Chondrocyte (in vitro differentiated cells): Measurements from ENCODE around the gene TAF6. TPM values are rescaled to one million over a fixed set of nuclear protein-coding genes. Genes with fewer than 3 reads are reported as not detected.

Experiments
- DNase-seq: peaks from one replicate; pipeline ENCODE4 v3.0.0; 2021; ENCODE audit warnings: mixed read lengths, low spot score
- H3K27ac Mint-ChIP-seq: one replicate; pipeline ENCODE4 v1.8.0; 2021; ENCODE audit warnings: mild to moderate bottlenecking, moderate library complexity, mixed read lengths; ENCODE audit not compliant: unreplicated experiment
- H3K27me3 Mint-ChIP-seq: 2 replicates; pipeline ENCODE4 v1.8.0; 2021; ENCODE audit warnings: low read depth, mixed read lengths
- H3K36me3 Mint-ChIP-seq: 2 replicates; pipeline ENCODE4 v1.8.0; 2021; ENCODE audit warnings: low read depth, mixed read lengths
- H3K4me1 Mint-ChIP-seq: 2 replicates; pipeline ENCODE4 v1.8.0; 2021; ENCODE audit warnings: low read depth, mild to moderate bottlenecking, mixed read lengths
- H3K4me3 Mint-ChIP-seq: one replicate; pipeline ENCODE4 v1.8.0; 2021; ENCODE audit warnings: mild to moderate bottlenecking, moderate library complexity, mixed read lengths; ENCODE audit not compliant: unreplicated experiment
- H3K9me3 Mint-ChIP-seq: 2 replicates; pipeline ENCODE4 v1.8.0; 2021; ENCODE audit warnings: low read depth, mixed read lengths
- long read RNA-seq: library from polyadenylated mRNA; stranded (forward); transcript quantifications from one replicate; pipeline ENCODE4 v2.0.0, GENCODE V29; 2021
- total RNA-seq: library from RNA; stranded (reverse); gene quantifications from 3 replicates; pipeline ENCODE4 v1.2.1, GENCODE V29; 2021
- TF ChIP-seq, protein P1 (sequence below): fragments of 200-600 bp; sonication (generic); IDR thresholded peaks from 2 replicates; pipeline ENCODE4 v1.5.0; 2021; ENCODE audit warnings: antibody characterized with exemption, mild to moderate bottlenecking, moderate library complexity

Gene TAF6
- total RNA-seq, result 53.5 to 58.5 TPM (median 54.9 TPM) in 3 replicates
- long read RNA-seq, transcript TAF6-211 (15 exons, 2,464 nt), result major isoform, 80 of 159 reads
- long read RNA-seq, transcript TAF6-209 (15 exons, 2,297 nt), result minor isoform, 18 of 159 reads
- long read RNA-seq, partial matches to known transcripts, result 14 of 159 reads
- long read RNA-seq, other reads (novel, unspliced or antisense), result 40 of 159 reads

DNA sequence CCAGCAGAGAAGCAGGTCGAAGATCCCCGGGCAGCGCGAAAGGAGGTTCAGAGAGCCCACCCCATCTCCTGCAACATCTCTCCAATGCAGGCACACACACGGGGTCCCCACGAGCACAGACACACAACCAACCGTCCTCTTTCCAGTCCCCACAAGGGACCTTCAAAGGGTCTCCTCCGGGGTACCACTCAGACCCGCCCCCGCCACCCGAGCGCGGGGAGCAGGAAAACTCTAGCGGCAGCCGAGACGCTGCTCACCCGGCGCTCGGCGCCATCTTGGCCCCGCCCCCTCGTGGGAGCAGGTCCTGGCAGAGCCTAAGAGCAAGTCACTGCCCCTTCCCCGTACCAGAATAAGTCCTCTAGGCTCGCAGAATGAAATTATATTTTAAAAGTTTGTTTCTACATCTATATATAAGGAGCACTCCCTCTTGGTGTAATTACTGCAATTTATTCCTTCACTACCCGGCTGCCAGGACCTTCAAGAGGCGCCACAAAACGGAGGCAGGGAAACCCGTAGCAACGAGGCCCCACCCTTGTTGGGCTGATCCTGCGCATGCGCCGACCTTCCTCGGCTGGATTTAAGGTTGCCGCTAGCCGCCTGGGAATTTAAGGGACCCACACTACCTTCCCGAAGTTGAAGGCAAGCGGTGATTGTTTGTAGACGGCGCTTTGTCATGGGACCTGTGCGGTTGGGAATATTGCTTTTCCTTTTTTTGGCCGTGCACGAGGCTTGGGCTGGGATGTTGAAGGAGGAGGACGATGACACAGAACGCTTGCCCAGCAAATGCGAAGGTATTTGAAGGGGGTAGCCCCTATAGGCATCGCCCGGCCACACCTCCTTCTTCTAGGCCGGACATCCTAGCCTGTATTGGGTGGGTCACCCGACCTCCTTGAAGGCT lies at the start of gene TAF6, which contains the start of gene CNPY4:
TAF6 (minus strand) TSS at position 287 of the 898 bp plus-strand sequence. CDS start 5,149 bp downstream, outside the sequence.
CNPY4 (plus strand) TSS at position 563 of the 898 bp plus-strand sequence; CDS start at position 674, 111 bp downstream.
- Mint-ChIP-seq H3K4me1 (peaks cover 21% of the 10 kb centered on the region), H3K36me3 (peaks cover 2% of the 10 kb centered on the region), H3K27ac (peak within 1 kb of the TSS; percentile 96), H3K9me3 (no peaks in the 10 kb centered on the region), H3K4me3 (peak within 1 kb of the TSS; percentile 86), H3K27me3 (no peaks in the 10 kb centered on the region)
- no peak for DNase-seq
- TF ChIP-seq, protein P1, sequence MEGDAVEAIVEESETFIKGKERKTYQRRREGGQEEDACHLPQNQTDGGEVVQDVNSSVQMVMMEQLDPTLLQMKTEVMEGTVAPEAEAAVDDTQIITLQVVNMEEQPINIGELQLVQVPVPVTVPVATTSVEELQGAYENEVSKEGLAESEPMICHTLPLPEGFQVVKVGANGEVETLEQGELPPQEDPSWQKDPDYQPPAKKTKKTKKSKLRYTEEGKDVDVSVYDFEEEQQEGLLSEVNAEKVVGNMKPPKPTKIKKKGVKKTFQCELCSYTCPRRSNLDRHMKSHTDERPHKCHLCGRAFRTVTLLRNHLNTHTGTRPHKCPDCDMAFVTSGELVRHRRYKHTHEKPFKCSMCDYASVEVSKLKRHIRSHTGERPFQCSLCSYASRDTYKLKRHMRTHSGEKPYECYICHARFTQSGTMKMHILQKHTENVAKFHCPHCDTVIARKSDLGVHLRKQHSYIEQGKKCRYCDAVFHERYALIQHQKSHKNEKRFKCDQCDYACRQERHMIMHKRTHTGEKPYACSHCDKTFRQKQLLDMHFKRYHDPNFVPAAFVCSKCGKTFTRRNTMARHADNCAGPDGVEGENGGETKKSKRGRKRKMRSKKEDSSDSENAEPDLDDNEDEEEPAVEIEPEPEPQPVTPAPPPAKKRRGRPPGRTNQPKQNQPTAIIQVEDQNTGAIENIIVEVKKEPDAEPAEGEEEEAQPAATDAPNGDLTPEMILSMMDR, result peak; percentile 15

DNA sequence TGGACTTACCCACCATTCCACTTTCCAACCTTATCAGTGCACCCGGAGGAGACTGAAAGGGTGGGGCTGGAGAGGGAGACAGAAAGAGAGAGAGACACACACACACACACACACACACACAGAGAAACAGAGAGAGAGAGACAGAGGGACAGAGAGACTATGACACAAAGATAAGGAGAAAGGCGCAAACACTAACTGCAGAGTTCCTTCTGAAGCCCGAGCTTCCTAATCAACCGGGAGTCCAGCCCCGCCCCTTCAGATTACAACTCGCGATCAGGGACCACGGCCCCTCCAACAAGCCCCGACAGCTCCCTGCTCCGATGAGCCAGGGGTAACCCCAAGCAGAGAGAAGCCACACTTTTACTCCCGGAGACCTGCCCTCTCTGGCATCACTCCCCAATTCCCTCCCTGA lies 48.8 kb upstream of the TAF6 start:
- Mint-ChIP-seq H3K9me3 (no peaks in the 10 kb centered on the region), H3K27me3 (peaks cover 5% of the 10 kb centered on the region), H3K4me1 (peaks cover 26% of the 10 kb centered on the region), H3K36me3 (no peaks in the 10 kb centered on the region), H3K27ac (no peak overlapping the region), H3K4me3 (peak overlapping the region; percentile 70)
- TF ChIP-seq, protein P1, result no peak
- DNase-seq, result peak; percentile 49

DNA sequence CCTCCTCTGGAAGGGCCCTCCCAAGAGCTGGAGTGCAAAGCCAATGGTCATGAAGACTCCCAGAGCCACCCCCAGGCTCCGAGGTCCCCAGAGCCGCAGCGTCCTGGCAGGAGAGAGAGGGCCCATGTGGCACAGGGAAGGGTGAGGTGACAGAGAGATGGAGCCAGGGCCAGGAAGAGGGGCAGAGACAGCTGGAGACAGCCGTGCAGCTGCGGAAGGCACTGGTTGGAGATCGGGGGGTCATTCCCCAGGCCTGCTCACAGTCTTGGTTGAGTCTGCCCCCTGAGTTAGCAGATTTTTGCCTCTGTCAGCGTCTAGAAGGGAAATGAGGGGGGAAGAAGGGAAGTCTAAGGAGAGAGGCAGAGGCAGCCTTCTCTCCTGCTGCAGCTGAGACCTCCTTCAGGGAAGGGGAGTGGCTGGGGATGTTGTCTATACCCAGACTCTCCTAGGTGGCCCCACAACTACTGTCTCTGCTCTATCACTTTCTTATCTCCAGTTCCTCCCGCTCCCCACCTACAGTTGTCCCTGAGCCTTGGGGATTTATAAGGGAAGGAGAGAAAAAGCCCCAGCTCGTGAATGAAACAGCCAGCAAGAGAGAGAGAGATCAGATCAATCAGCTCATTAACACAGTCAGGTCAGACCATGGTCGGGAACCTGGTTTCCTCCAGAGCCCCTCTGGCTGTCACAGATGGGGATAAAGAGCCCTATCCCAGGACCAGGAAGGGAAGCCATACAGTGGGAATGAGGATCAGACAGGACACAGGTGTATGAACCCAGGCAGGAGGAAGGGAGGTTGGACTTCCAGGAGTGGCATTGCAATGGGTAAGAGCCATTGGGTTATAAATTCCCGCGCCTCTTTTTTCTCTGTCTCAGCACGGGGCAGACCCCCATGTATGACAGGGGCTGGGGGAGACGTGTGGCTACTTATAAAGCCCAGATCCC lies 48.1 kb upstream of the TAF6 start:
- Mint-ChIP-seq H3K27ac (no peak overlapping the region), H3K4me3 (peak overlapping the region; percentile 70), H3K9me3 (no peaks in the 10 kb centered on the region), H3K27me3 (peaks cover 5% of the 10 kb centered on the region), H3K36me3 (no peaks in the 10 kb centered on the region), H3K4me1 (peaks cover 26% of the 10 kb centered on the region)
- DNase-seq, result peak; percentile 66
- TF ChIP-seq, protein P1, result no peak

DNA sequence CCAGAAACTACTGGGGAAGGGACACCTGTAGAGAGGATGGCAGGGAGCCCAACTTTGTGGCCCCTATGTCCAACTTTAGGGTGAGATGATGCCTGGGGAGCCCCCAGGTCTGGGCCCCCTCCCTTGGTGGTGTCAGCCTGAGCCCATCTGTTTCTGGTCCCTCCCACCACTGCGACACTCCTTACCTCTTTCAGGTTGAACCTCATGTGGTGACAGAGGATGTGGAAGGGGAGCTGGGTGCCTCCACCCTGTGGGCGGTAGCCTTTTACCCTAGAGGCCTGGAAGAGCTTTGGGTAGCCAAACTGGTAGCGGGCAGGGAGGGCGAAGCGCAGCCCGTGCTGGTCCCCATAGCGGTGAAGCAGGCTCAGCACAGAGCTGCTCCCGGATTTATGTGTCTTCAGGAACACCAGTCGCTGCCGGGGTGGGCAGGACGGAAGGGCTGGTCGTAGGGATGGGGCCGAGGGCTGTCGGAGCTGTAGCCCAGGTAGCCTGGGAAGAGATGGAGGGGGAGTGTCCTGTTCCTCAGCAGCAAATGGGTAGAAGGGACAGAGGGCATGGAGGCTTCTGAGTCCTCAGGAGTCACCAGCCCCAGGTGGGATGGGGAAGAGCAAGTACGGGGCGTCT lies 47.3 kb upstream of the TAF6 start:
- no peaks in the 10 kb centered on the region for H3K9me3 Mint-ChIP-seq
- no peak overlapping the region for H3K27ac Mint-ChIP-seq
- H3K4me1 Mint-ChIP-seq, result peaks cover 24% of the 10 kb centered on the region
- H3K27me3 Mint-ChIP-seq, result peaks cover 2% of the 10 kb centered on the region
- TF ChIP-seq, protein P1, result no peak
- H3K4me3 Mint-ChIP-seq, result no peak overlapping the region
- peak; percentile 64 for DNase-seq
- no peaks in the 10 kb centered on the region for H3K36me3 Mint-ChIP-seq
